Peyer's patch (tissue), 4 donors: ENCODE results near the gene APOC3.

ENCODE experiments used
- POLR2A ChIP-seq, 2 donors: fragments of 450-650 bp; IDR thresholded peaks; one replicate each; pipeline ENCODE4 v1.5.1; 2017; ENCODE audit warnings: antibody characterized with exemption in 2 of 2, mild to moderate bottlenecking in 2 of 2, moderate library complexity in 2 of 2
- TF ChIP-seq, protein P1 (sequence below), 6 experiments: fragments of 450-650 bp in 4 of 6; fragments of 200-600 bp in 2 of 6; sonication (generic) in 1 of 6; IDR thresholded peaks; one replicate each; pipeline ENCODE4 v1.5.1; 2017 to 2019; ENCODE audit warnings: antibody characterized with exemption in 6 of 6, mild to moderate bottlenecking in 3 of 6, moderate library complexity in 1 of 6

- TF ChIP-seq, protein P1, sequence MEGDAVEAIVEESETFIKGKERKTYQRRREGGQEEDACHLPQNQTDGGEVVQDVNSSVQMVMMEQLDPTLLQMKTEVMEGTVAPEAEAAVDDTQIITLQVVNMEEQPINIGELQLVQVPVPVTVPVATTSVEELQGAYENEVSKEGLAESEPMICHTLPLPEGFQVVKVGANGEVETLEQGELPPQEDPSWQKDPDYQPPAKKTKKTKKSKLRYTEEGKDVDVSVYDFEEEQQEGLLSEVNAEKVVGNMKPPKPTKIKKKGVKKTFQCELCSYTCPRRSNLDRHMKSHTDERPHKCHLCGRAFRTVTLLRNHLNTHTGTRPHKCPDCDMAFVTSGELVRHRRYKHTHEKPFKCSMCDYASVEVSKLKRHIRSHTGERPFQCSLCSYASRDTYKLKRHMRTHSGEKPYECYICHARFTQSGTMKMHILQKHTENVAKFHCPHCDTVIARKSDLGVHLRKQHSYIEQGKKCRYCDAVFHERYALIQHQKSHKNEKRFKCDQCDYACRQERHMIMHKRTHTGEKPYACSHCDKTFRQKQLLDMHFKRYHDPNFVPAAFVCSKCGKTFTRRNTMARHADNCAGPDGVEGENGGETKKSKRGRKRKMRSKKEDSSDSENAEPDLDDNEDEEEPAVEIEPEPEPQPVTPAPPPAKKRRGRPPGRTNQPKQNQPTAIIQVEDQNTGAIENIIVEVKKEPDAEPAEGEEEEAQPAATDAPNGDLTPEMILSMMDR (IDR thresholded peaks at IDR 0.05): no peak
- TF ChIP-seq POLR2A (IDR thresholded peaks at IDR 0.05): no peak
These were observed 25.7 kb downstream of the APOC3 start for GRCh38 chr11:116855413-116855812.
